Stimulated activated CD8-positive, alpha-beta memory T cell treated with anti-CD3 and anti-CD28 coated beads, Interleukin-2, amount 100 ng/mL, for 48 hours (primary cell): Measurements from ENCODE around the gene SP140.
"Not testable (repeated sequence)": the region's sequence is repeated elsewhere in the genome, so short reads cannot be mapped to it uniquely, and the experiment has no call there.

Experiments
- DNase-seq, 2 donors: peaks; one replicate each; pipeline ENCODE4 v3.0.0-alpha.2; 2020; ENCODE audit warnings: low read depth in 2 of 2

Gene SP140

DNA sequence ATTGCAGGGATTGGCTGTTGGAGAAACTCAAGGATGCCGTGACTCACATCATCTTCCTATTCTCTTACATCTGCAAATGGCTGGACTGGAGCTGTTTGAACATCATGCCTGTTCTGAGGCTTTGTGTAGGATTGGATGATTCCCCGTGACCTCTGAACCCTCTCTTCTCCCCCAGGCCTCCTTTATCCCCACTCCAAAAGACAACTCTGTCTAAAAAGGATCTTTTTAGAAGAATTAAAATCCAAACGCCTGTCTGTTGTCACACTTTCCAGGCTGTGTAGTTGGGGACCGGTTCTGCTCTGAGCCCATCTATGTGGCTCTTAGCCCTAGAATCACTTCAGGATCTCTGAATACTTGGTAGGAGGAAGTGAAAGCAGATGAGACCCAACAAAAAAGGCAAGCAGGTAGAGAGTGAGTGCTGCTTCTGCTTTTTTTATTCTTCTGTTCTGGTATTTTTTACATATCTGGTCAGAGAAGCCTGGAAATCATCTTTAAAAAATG lies 565 bp downstream of the SP140 start:
- DNase-seq, result no peak

DNA sequence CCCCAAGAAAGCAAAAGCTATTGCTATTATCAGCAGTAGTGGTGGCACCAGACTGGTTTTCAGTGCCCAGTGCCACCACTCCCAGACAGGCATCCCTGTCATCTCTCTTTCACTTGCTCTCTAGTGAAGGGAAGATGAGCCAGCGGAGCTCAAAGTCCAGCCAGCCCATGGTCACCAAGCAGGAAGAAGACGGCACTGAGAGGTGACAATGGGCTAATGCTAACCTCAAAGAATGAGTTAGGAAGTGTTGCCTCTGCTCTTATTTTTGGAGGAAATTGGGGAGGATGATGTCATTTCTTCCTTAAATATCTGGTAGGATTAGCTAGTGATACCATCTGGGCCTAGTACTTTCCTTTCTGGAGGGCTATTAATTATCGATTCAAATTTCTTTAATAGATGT lies 1.7 kb downstream of the SP140 start:
- DNase-seq, result no peak

DNA sequence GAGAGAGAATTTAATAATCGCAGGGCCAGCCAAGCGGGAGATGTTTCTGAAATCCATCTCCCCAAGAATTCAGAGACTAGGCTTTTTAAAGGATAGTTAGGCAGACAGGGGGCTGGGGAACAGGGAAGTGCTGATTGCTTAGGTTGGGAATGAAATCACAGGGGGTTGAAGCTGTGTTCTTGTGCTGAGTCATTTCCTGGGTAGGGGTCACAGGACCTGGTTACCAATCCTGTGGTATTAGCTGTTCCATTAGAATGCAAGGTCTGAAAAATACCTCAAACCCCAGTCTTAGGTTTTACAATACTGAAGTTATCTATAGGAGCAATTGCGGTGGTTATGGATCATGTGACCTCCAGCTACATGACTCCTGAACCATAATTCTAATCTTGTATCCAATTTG lies 4.6 kb downstream of the SP140 start:
- no peak for DNase-seq

DNA sequence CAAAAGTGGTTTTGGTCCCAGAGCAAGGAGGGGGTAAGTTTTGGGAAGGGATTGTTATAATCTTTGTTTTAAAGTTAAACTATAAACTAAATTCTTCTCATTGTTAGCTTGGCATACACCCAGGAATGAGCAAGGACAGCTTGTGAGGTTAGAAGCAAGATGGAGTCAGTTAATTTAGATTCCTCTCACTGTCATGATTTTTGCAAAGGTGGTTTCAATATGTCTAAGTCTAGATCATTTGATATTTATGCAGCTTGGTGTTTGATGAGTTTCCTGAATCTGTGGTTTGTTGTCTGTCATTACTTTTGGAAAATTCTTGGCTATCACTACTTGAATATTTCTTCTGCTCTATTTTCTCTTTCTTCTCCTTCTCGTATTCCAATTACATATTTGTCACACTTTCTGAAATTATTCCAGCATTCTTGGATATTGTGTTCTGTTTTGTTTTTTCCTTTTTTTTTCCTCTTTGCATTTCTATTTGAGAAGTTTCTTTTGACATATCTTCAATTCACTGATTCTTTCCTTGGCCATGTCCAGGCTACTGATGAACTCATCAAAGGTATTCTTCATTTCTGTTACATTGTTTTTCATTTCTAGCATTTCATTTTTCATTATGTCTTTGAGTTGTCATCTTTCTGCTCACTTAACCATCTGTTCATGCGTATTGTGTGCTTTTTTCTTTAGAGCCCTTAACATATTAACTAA lies 5.1 kb downstream of the SP140 start:
- no peak for DNase-seq

DNA sequence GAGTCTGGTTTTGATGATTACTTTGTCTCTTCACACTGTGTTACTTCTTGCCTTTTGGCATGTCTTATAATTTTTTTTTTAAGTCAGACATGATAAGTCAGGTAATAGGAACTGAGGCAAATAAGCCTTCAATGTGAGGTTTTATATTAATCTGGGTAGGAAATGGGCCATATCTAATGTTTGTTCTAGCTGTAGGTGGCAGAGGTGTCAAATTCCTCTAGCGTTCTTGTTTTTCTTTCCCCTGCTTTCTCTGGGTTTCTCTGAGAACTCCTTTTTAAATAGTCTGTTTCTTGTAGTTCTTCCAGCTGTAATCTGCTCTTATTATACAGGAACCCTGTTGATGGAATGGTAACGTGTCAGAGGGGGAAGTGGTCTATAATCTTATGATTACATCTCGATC lies 5.7 kb downstream of the SP140 start:
- no peak for DNase-seq

DNA sequence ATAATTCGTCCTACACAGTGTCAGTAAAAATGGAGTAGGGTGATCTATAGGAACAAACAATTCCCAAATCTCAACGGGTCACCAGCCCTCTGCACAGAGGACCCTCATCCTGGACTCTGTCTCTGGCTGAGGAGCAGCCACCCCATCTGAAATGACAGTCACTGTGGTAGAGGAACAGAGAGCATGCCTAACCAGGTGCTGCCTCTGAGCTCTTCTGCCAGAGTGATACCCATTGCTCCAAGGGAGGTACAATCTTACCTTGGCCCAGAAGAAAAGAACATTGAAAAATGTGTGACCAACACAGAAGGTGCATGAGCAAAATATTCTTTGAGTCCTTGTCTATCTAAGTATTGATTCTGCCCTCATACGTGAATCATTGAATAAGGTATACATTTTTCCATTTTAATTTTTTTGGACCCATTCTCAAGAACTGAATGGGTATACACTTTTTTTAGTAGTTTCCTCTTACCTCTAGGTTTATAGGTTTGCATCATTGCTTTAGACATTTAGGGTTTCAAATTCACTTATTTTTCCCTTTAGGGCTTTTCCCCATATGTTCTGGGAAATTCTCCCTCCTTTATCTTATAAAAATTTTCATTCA lies 8.7 kb downstream of the SP140 start:
- no peak for DNase-seq

DNA sequence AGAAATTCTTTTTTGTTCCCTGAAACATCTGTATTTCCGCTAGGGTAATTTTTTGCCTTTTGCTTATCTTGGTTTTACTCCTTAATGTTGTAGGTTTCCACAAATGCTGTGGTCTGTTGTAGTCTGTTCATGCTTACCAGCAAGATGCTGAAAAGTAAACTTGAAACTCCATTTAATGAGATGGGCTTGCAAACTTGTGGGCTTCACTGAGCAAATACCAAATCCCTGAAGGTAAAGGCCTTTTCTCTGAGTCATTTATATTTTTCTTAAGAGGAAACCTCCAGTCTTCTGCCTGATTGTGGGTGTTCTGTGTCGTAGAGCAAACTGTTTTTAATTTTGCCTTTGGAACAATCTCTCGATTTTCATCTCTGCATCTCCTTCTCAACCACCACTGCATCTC lies 9.3 kb downstream of the SP140 start:
- DNase-seq, result no peak

DNA sequence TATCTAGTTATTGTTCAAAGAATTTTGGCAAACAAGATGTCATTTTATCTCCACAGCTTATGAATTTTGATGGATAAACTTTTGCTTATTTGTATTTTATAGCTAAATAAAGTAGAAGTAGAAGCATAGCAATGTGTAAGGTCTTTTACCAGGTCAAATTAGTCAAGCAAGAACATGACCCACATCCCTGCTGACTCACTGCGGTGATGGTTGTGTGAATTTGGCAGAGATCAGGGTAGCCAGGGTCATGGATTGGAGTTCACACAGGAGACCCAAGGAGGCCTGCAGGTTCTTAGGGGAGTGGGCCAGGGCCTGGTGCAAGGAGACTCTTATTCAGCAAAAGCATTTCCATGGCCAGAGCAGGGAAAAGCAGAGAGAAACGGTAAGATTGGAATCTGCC lies 18.7 kb downstream of the SP140 start:
- no peak for DNase-seq

DNA sequence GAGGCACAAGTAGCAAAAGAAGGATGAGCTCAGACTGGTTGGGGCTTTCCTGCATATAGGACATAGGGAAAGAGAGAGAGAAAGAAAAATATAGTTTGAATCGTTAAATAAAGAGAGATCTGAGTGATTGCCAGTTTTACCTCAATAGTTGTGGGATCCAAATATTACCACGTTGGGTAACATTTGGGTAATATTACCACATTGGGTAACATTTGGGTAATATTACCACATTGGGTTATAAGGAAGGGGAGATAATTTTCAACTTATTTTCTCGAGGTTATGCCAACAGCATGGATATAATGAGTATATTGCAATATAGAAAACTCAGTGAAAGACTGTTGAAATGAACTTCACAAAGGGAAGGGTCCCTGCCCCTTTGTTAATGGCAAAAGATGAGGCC lies 20.7 kb downstream of the SP140 start:
- no peak for DNase-seq

DNA sequence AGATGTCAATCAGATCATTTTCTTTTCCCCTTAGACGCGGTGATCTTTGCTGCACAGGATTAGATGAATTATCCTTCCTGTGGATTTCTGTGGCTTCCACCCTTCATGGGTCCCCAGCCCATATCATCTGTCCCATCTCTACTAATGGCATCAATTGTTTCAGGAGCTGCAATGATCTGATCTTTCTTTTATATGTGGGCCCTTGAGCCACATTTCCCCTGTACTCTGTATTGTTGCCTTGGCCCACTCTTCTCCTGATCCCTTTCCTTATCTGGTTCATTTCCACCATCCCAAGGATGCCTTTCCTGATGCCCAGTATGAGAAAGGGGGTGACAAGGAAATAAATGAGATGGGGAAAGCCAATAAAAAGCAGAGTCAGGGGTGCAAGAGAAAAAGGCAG lies 24.7 kb downstream of the SP140 start:
- no peak for DNase-seq

DNA sequence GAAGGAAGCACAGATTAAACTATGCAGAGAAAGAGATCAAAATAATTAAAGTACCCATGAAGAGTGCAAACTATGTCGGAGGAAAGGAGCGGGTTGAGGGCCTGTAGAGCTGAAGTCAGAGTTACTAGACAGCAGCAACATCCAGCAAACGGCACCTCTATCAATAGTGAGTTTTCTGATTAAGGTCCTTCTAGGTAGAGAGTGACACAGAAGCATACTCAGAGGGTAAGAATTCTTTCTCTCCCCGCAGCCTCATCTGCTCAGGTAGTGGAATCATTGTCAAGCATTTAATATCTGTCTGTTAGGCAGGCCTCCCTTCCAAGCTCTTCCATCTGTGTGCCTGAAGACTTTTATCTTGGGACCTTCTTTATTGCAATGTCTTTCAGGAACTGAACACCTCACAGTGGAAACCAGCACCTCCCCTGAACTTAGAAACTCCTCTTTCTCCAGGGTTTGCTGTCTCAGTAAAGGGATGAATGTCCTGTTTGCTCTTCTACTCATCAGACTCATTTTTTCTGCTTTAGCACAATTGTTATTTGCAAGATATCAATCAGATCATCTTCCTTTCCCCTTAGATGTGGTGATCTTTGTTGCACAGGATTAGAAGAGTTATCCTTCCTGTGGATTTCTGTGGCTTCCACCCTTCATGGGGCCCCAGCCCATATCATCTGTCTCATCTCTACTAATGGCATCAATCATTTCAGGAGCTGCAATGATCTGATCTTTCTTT lies 28.8 kb downstream of the SP140 start:
- DNase-seq, result peak in 1 of 2 donors; percentile 29

DNA sequence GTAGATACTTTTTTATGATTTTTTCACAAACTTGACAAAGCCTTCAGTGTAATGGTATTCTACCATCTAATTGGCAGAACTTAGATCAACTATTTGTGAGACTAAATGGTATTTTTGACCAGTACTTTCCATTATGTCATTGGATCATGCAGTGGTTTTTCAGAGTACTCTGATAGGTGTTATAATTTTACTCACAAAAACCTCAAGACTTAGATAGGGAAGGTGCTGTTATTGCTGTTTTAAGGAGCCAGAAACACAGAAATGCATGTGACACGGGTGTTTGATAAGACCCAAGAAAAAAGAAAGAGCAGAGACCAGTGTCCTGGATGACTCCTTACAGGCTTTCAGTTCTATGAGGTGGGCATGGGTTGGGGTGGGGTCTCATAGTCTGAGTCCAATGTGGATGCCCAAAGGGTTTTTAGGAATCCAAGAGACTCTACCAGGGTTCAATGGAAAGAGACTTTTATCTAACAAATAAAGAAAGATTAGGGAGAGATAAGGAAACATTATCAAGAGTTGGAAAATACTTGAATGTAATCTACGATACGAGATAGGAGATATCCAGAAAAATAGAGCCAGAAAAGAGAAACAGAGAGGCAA lies 31.3 kb downstream of the SP140 start:
- no peak for DNase-seq

DNA sequence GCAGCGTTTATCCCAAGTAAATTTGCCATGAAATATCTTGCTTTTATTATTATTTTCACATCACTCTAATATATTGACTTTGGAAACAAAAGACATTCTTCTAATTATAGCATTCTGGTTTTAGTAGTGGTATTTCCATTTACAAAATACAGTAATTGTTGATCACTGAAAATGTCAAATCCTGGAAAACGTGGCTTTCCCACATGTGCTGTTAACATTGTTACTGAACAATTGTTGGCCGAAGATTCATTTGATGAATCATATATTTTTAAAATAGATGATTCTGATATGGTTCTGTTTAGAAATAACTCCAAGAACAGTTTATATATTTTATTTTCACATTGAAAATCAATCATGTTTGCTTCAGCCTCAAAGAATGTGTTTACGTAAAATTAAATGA lies 32.9 kb downstream of the SP140 start:
- no peak for DNase-seq

DNA sequence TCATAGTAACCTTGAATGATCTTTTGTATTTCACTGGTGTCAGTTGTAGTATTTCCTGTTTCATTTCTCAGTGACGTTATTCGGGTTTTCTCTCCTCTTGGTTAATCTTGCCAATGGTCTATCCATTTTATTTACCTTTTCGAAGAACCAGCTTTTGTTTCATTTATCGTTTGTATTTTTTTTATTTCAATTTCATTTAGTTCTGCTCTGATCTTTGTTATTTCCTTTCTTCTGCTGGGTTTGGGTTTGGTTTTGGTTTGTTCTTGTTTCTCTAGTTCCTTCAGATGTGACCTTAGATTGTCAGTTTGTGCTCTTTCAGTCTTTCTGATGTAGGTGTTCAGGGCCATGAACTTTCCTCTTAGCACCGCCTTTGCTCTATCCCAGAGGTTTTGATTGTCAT lies 36.7 kb downstream of the SP140 start:
- no peak for DNase-seq

DNA sequence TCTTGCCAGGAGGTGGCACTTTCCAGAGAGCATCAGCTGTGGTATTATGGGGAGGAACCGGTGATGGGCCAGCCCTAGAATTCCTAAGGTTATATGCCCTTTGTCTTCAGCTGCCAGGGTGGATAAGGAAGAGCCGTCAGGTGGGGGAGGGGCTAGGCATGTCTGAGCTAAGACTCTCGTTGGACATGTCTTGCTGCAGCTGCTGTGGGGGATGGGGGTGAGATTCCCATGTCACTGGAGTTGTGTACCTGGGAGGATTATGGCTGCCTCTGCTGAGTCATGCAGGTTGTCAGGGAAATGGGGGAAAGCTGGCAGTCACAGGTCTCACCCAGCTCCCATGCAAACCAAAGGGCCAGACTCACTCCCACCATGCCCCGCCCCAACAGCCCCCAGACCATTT lies 39.4 kb downstream of the SP140 start:
- not testable (repeated sequence) for DNase-seq

DNA sequence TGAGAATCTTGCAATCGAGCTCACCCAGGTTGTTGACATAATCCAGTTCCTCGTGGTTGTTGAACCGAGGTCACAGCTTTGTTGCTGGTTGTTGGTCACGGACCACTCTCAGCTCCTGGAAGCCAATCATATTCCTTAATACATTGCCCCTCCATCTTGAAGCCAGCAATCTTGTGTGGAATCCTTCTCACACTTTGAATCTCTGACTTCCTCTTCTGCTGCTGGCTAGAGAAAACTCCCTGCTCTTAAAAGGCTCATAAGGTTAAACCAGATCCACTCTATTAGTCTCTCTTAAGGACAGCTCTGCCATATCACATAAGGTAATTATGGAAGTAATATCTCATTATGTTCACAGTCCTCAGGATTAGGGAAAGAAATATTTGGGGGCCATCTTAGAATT lies 41.1 kb downstream of the SP140 start:
- no peak for DNase-seq

DNA sequence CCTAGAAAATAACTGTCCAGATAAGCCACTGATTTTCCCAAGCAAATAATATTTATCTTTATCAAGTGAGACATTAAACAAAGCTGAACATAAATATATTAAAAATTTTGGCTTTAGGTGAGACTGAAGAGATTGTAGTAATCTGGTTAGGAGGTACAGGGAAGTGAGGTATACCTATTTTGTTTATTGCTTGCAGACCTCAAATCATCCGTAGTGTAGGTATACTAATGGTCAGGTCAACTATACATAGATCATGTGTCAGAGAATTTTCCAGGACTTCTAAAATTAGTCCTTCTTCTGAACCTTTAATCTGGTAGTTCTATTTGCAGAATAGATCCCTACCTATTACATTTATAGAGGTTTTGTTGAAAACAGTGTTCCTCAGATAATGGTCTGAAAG lies 41.5 kb downstream of the SP140 start:
- no peak for DNase-seq

DNA sequence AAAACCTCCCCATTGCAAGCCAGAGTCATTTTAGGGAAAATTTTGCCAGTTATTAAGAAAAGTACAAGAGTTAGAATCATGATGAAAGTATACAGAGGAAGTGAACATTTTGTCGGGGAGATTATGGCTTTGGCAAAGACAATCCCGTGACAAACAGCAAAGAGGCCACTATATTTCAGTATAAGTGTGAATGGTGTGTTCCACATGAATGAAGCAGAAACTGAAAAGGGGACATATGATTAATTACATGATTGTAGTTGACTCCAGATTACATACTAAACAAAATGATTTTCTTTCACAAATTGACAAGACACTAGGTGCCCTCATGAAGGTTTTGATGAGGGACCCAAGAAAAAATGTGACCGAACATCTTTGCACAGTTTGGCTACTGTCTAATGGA lies 42.0 kb downstream of the SP140 start:
- no peak for DNase-seq

DNA sequence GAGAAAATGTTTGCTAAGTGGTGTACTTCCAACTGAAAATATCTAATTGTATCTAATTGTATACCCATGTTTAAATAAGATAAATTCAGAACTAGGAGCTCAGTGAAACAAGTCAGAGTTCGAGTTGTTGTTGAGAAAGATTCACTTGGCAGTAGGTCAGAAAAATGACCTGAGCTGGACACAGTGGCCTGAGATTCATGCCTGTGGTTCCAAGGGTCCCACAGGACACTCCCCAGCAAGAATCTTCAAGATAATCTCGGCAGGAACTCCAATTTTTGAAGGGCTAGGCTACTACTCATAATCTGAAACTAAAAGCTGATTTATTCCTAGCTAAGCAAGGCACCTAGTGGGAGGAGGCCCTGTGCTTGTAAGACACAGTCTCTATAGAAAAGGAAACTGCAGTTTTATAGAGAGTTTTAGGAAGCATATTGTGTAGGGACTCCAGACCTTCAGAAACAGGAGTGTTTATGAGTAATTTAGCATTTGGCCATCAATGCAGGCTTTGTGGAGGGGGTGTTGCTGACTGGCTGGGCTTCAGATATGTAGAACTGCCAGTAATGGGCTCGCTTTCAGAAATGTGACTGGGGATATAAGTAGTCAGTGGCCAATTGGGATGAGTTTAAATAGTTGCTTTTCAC lies 43.2 kb downstream of the SP140 start:
- DNase-seq, result no peak

DNA sequence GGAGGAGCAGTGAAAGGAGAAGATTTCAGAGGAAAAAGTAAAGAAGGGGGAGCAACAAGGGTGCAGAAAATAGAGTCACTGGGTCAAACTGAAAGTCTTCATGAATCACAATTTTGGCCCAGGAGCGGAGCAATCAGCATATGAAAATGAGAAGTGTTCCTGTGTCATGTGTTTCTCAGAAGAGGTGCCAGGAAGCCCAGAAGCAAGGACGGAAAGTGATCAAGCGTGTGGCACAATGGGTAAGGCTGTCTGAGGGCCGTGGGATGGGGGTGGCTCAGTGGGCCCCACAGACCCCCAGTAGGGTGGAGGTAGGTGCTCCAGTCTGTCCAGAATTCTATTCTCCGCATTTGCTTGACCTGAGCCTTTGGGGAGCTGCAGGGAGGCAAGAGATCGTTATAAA lies 44.2 kb downstream of the SP140 start:
- DNase-seq, result peak in 1 of 2 donors; percentile 20

DNA sequence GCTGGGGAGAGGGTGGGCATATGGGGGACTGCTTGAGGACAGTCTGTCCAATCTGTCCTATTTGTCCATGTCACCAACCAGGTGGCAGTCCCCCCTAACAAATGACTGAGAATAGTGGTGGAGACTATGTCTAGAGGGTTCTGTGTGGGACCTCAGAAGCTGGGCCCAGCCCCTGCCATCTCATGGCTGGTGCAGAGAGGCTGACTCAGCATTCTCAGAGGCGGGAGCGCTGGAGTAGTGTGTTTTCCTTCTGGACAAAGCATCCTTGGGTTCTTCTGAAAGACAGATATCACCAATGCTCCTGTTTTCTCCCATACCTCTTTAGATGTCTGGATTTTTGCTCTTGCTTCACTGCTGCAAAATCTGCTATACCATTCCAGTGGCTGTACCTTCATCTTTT lies 57.4 kb downstream of the SP140 start:
- DNase-seq, result no peak

DNA sequence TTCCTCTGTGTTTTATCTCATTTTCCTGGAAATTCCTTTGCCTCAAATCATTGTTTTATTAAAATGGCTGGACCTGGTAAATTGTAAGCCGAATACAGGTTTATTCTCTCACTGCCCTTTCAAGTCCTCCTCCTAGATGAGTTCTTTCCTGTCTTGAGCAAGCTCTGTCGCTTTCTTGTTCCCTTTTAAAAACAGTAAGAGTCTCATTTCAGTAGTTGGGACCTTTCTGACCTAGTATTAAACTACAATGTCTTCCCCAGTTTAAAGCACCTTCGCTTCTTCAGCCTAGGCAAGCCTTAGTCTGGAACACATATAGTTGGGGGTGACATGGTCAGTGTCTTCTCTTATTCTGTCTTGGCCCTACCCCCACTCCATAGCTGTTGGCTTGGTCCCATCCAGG lies 60.5 kb downstream of the SP140 start:
- DNase-seq, result no peak
